Skeletal muscle cell (primary cell): ENCODE data around the gene MIER2.
"Not testable (repeated sequence)": the region's sequence is repeated elsewhere in the genome, so short reads cannot be mapped to it uniquely, and the experiment has no call there.

Experiments
- DNase-seq: peaks from one replicate; pipeline ENCODE4 v3.0.0-alpha.2; 2010; ENCODE audit warnings: low read depth
- H3K4me3 ChIP-seq: 2 replicates; pipeline ENCODE4 v1.5.1; 2011; ENCODE audit warnings: low read depth, mild to moderate bottlenecking, control low read depth, low read length, moderate library complexity

Gene MIER2, protein sequence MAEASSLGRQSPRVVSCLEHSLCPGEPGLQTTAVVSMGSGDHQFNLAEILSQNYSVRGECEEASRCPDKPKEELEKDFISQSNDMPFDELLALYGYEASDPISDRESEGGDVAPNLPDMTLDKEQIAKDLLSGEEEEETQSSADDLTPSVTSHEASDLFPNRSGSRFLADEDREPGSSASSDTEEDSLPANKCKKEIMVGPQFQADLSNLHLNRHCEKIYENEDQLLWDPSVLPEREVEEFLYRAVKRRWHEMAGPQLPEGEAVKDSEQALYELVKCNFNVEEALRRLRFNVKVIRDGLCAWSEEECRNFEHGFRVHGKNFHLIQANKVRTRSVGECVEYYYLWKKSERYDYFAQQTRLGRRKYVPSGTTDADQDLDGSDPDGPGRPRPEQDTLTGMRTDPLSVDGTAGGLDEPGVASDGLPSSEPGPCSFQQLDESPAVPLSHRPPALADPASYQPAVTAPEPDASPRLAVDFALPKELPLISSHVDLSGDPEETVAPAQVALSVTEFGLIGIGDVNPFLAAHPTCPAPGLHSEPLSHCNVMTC

GRCh38 chr19:344625-345319 lies at the start of gene MIER2:
Gene MIER2 (minus strand): TSS chr19:344796. CDS start chr19:344782, 14 bp downstream.
- peak within 1 kb of the TSS; percentile 68 for H3K4me3 ChIP-seq
- peak; percentile 18 for DNase-seq

DNA sequence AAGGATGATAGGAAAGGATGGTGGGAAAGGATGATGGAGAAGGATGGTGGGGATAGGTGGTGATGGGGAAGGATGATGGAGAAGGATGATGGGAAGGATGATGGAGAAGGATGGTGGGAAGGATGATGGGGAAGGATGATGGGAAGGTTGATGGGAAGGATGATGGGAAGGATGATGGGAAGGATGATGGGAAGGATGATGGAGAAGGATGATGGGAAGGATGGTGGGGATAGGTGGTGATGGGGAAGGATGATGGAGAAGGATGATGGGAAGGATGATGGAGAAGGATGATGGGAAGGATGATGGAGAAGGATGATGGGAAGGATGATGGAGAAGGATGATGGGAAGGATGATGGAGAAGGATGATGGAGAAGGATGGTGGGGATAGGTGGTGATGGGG lies 49.0 kb upstream of the MIER2 start:
- DNase-seq, H3K4me3 ChIP-seq: not testable (repeated sequence)

GRCh38 chr19:392375-392970 lies 47.9 kb upstream of the MIER2 start:
- H3K4me3 ChIP-seq: no peak overlapping the region
- no peak for DNase-seq

DNA sequence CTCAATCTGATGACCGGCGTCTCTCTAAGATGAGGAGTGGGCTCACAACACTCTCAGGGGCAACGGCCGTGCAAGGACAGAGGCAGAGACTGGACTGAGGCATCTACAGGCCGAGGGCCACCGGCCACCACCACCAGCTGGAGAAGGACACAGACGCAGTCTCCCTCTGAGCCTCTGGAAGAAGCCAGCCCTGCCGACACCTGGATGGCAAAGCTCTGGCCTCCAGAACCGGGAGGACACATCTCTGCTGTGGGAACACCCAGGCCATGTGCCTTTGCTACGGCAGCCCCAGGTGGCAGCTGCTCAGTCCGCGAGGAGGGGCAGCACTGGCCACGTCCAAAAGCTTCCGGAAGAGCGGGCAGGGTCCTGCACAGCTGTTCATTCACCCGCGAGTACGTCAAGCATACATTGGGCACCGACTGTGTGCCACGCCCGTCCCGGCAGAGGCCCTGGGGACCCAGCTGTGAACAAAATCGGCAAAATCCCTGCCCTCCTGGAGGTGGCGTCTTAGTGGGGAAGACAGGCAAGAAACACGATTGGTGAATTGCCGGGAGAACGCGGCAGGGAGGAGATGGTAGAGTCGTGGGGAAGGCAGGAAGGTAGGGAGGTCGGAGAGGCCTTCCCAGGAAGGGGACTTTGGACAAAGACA lies 47.3 kb upstream of the MIER2 start:
- DNase-seq: no peak
- H3K4me3 ChIP-seq: no peak overlapping the region

- H3K4me3 ChIP-seq: no peak overlapping the region
- no peak for DNase-seq
Measured at GRCh38 chr19:391207-391557, 46.6 kb upstream of the MIER2 start.

- no peak for DNase-seq
- no peak overlapping the region for H3K4me3 ChIP-seq
Measured at GRCh38 chr19:390386-391206, 46.0 kb upstream of the MIER2 start.

GRCh38 chr19:389935-390289 lies 45.3 kb upstream of the MIER2 start:
- H3K4me3 ChIP-seq: no peak overlapping the region
- DNase-seq: no peak

DNA sequence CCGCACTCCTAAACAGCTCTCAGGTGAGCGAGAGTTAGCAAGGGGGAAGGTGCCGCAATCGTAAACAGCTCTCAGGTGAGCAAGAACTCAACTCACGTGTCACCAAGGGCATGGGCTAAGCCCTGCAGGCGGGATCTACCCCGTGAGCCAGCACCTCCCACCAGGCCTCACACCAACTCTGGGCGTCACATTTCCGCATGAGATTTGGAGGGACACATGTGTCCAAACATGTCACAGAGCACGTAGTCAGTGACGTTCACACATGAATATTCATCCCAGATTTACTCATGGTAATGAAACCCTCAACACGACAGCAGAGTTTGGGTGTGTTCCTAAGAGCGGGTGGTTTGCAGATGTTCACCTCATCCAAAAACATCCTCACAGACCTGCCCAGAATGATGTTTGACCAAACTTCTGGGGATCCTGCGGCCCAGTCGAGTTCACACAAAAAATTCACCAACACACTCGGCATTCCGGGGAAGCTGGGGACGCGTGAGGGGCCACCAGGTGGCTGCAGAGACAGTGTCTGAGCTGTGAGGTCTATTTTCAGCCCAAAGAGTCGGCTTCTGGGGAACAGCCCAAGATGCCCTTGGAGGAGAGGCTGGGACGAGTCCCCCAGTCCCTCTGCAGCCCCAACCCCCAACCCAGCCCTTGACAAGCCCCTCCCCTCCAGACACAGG lies 44.8 kb upstream of the MIER2 start:
- DNase-seq: no peak
- no peak overlapping the region for H3K4me3 ChIP-seq

DNA sequence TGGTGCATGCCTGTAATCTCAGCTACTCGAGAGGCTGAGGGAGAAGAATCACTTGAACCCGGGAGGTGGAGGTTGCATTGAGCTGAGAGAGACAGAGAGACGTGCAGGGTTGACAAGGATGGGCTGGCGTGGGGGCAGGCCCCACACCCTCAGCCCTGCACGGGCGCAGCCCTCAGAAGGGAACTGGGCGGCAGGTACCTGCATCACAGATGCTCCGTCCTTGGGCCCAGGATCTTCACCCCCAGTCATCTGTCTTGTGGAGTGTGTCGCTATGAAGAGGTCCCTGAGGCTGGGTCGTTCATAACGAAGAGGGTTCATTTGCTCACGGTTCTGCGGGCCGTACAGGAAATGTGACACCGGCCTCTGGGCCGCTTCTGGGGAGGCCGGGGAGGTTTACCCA lies 44.1 kb upstream of the MIER2 start:
- H3K4me3 ChIP-seq: no peak overlapping the region
- no peak for DNase-seq

- DNase-seq: no peak
- H3K4me3 ChIP-seq: no peak overlapping the region
Measured at GRCh38 chr19:387777-388176, 43.2 kb upstream of the MIER2 start.

DNA sequence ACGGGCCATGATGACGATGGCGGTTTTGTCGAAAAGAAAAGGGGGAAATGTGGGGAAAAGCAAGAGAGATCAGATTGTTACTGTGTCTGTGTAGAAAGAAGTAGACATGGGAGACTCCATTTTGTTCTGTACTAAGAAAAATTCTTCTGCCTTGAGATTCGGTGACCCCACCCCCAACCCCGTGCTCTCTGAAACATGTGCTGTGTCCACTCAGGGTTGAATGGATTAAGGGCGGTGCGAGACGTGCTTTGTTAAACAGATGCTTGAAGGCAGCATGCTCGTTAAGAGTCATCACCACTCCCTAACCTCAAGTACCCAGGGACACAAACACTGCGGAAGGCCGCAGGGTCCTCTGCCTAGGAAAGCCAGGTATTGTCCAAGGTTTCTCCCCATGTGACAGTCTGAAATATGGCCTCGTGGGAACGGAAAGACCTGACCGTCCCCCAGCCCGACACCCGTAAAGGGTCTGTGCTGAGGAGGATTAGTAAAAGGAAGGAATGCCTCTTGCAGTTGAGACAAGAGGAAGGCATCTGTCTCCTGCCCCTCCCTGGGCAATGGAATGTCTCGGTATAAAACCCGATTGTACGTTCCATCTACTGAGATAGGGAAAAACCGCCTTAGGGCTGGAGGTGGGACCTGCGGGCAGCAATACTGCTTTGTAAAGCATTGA lies 42.2 kb upstream of the MIER2 start:
- not testable (repeated sequence) for DNase-seq, H3K4me3 ChIP-seq

- not testable (repeated sequence) for DNase-seq, H3K4me3 ChIP-seq
Measured at GRCh38 chr19:386189-386588, 41.6 kb upstream of the MIER2 start.

- no peak overlapping the region for H3K4me3 ChIP-seq
- DNase-seq: no peak
Measured at GRCh38 chr19:384799-385169, 40.2 kb upstream of the MIER2 start.

- no peak for DNase-seq
- no peak overlapping the region for H3K4me3 ChIP-seq
Measured at GRCh38 chr19:383922-384798, 39.6 kb upstream of the MIER2 start.

DNA sequence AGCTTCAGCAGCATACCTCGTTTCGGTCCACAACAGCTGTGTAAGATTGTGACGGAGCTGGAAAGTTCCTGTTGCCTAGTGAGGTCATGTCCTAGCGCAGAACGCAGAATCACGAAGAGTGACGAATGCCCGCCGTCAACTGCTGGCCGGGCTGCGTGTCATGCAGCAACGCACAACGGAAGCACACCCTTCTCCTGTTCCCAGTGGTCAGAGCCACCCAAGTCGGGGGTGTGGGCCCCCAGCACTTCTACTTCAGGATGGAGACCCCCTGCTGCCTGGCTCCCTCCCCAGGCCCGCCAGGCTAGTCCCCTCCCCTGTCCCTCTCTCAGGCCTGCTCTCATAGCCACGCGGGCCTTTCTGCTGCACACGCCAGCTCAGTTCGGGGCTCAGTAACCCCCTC lies 38.4 kb upstream of the MIER2 start:
- DNase-seq: no peak
- H3K4me3 ChIP-seq: no peak overlapping the region

- peak; percentile 20 for DNase-seq
- H3K4me3 ChIP-seq: not testable (repeated sequence)
Measured at GRCh38 chr19:382578-382977, 38.0 kb upstream of the MIER2 start.

DNA sequence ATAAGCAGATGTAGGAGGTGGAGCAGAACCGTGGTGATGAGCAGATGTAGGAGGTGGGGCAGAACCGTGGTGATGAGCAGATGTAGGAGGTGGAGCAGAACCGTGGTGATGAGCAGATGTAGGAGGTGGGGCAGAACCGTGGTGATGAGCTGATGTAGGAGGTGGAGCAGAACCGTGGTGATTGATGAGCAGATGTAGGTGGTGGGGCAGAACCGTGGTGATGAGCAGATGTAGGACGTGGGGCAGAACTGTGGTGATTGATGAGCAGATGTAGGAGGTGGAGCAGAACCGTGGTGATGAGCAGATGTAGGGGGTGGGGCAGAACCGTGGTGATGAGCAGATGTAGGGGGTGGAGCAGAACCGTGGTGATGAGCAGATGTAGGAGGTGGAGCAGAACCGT lies 37.3 kb upstream of the MIER2 start:
- not testable (repeated sequence) for DNase-seq, H3K4me3 ChIP-seq
